SU-DHL-6 (cell line): Measurements from ENCODE around the gene TCF23.

Source experiments
- EZH2phosphoT487 ChIP-seq: fragments of 200-600 bp; sonication (generic), shearing (Covaris generic); conservative IDR thresholded peaks from 2 replicates; pipeline ENCODE4 v1.6.1; 2018; ENCODE audit warnings: mild to moderate bottlenecking, antibody characterized with exemption, low read length, moderate library complexity, mixed read lengths
- TF ChIP-seq, protein P1 (sequence below): fragments of 200-600 bp; sonication (generic); IDR thresholded peaks from one replicate; pipeline ENCODE4 v1.5.1; 2017; ENCODE audit warnings: antibody characterized with exemption, mild to moderate bottlenecking, low read length, moderate library complexity; ENCODE audit not compliant: insufficient read depth, poor library complexity, severe bottlenecking

DNA sequence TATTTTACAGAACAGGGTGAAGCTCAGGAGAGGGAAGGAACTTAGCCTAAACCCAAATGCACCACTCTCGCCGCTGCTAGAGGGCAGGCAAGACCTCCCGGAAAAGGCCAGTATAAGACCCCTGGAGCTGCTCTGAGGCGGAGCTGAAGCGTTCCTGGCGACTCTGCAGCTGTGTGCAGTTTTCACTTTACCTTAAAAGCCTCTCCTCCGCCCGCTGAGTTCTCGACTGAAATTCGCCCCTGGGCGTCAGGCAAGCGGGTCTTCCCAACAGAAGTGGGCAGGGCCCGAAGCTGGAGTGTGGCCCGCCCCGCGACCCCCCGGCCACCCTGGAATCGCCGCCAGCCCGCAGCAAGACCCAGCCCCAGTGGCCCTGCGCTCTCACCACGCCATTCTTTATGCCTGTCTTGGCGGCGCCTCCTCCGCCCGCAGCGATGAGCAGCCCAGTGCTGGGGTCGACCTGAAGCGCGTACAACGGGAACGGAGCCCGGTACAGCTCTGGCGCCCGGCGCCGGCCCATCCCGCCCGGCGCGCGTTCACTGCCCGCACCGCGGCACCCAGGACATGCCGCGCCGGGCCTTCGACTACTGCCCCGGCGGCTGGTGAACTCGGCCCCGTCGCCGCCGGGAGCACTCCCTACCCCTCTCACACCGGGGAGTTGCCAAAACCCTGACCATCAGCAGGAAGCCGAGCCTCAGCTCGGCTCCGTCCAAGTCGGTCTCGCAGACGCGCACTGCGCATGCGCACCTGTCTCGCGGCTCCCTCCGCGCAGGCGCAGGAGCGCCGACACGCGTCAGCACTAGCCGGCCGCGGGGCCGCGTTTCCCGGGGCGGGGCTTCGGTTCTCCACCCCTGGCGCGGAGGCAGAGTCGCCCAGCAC is 14.7 kb upstream of the TCF23 start, which contains the start of gene PREB:
- TF ChIP-seq, protein P1, sequence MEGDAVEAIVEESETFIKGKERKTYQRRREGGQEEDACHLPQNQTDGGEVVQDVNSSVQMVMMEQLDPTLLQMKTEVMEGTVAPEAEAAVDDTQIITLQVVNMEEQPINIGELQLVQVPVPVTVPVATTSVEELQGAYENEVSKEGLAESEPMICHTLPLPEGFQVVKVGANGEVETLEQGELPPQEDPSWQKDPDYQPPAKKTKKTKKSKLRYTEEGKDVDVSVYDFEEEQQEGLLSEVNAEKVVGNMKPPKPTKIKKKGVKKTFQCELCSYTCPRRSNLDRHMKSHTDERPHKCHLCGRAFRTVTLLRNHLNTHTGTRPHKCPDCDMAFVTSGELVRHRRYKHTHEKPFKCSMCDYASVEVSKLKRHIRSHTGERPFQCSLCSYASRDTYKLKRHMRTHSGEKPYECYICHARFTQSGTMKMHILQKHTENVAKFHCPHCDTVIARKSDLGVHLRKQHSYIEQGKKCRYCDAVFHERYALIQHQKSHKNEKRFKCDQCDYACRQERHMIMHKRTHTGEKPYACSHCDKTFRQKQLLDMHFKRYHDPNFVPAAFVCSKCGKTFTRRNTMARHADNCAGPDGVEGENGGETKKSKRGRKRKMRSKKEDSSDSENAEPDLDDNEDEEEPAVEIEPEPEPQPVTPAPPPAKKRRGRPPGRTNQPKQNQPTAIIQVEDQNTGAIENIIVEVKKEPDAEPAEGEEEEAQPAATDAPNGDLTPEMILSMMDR: peak; percentile 18
- no peak for TF ChIP-seq EZH2phosphoT487
